ENCODE data around the gene MGMT.
A peak's percentile ranks its signal among the peaks of the same experiment; 100 is the strongest.

MGMT gene

DNA sequence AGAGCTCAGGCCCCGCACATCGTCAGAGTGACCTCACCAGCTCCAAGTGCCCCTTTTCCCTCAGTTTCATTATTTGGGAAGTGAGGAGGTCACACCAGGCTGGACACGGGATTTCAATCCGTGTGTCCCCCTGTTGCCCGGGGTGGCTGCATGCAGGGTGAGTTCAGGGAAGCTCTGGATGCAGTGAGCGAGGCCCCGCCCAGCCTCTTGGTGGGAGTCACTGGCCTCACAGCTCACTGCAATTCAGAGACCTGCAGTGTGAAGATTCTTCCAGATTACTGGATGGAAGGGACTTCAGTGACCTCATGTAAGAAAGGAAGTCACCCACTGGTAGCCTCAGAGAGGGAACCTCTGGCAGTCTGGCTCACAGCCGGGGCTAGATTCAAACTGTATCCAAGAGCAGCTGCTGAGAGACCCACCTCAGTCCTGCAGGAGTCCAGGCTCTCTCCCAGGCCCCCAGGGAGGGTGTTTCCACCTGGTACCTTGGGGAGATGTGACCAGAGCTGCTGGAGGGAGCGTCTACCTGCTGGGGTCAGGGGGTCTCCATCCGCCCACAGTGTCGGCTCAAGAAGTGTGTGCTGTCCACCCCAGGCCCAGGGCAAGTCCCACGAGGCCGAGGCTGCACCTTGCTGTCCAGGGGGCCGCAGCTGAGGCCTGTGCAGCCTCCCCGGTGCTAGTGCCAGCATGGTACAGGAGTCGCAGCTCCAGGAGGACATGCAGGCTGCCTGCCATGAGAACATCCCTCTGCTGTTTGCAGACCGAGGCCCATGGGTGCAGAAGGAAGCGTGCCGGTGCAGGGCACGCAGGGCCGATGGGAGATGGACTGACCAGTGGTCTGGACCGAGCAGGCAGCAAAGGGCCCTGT is 54.4 kb downstream of the MGMT start:
- DNase-seq (ENCODE audit: low spot score) = no peak

DNA sequence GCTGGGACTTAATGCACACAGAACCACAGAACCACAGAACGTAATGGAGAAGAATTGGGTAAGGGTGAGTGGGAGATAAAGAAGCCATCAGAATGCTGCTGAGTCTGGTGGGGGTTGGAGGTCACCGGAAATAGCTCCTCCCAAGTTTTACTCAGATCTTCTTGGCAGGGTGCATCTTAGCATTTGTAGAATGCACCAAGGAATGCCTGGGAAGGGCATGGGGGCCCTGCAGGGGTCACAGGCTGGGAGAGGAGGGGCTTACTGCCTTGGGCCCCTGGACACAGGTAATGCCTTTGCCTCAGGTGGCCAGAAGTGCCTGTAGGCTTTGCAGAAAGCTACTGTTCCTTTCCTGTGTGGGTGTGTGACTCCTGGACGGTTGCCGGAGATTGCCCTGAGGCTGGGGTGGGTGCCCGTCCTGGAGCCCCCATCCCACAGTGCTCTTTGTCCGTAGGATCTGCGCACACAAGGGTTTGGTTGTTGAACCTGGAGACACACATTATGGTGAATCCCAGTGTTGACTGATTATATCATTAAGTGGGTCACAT is 55.1 kb downstream of the MGMT start:
- no peak for DNase-seq (ENCODE audit: low spot score)

DNA sequence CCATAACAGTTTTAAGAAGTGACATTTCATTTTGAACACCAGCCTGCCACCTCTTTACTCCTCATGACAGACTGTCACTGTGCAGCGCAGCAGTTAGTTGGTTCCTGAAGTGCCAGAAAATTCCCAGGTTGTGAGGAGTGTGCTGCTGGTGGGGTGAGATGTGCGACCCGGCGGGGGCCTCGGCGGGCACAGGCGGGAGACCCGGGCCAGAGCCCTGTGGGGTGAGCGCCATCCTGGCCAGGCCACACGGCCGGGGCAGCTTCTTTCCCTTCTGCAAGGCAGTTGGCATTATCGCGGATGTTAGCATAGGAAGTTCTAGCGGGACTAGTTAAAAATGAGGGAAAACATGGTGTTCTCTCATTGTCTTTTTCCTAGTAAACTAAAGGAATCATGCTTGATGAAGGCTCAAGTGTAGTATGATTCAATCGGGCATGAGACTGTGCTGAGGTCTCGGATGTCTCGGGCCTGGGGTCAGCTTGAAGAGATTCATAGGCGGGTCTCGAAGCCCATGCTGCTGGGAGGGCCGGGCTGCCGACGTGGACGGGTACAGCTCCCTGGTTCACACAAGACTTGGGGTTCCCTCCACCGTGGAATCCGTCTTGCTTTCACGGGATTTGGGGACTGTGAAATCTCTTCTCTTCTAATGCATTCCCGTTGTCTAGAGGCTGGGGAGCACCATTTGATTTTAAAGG is 56.1 kb downstream of the MGMT start:
- no peak for DNase-seq (ENCODE audit: low spot score)

DNA sequence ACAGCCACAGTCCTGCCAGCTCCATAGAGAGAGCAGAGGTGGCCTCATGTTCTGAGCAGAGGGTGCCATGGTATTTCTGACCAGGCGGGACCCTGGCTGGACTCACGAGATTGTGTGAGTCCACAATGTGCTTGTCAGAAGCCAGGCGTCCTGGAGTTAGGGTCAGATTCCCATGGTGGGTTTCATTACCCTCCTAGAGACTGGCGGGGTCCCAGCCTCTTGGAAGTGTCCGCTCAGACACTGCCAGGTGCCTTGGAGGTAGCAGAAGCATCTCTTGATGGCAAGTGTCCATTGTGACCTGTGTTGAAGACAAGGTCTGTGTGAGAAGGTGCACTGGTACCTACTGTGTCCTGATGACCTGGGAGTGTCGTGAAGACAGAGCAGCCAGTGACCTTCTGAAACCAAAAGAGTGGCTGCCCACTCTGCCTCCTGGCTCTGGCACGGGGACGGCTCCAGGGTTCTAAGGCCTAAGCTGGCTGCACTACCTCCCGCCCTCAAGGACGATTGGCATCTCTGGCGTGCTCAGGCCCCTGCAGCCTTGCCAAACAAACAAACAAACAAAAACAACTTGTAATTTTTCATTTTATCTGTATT is 56.8 kb downstream of the MGMT start:
- no peak for DNase-seq (ENCODE audit: low spot score)

DNA sequence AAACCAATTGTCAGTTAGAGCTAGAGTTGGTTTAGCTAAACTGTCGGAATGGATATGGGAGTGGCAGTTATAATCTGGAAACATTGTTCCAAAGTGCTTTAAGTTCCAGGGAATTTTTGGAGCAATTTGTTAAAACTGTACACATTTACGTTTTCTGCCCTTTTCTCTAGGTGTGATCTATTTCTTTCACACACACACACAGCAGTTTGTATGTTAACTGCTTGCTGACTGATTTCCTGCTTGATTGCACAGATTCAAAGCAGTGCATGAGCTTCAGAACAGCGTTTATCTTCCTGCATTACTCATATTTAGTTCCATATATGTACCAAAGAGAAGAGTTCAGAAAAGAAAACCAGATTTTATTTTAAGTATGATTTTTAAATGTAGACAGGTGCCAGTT is 57.9 kb downstream of the MGMT start:
- DNase-seq (ENCODE audit: low spot score) = no peak

DNA sequence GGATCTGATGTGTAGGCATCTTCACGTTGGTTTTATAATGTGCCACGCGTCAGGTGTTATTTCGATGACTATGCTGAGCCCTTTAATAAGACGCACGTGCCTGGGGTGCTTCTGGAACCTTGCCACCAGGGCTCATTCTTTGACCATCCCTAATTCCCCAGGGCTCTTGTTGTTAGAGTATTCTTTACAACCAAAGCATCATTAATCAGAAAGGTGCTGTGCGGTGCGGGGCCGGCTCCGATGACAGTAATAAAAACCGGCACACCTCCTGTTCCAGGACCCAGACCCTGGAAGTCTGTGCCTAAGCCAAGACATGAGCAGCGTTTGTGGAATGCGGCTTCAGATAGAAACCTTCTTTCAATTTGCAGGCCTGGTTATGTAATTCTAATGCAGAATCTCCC is 58.4 kb downstream of the MGMT start:
- no peak for DNase-seq (ENCODE audit: low spot score)

DNA sequence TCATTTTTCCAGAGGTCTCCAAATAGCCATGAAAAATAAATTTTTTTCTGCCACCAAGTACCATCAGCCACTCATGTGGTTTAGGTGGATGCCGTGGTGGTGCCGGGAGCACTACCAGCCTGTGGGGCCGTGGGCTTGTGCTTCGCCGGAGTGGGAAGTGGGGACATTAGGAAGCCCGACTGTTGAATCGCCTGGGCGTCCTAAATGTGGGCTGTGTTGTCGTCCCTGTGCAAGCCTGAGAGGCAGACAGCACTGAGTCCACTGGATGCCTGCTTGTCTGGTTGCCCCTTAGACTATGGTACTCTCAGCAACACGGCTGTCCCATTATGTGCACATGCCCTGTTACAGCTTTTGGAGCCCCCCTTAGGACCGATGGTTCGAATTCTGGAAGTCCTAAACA is 59.9 kb downstream of the MGMT start:
- no peak for DNase-seq (ENCODE audit: low spot score)

DNA sequence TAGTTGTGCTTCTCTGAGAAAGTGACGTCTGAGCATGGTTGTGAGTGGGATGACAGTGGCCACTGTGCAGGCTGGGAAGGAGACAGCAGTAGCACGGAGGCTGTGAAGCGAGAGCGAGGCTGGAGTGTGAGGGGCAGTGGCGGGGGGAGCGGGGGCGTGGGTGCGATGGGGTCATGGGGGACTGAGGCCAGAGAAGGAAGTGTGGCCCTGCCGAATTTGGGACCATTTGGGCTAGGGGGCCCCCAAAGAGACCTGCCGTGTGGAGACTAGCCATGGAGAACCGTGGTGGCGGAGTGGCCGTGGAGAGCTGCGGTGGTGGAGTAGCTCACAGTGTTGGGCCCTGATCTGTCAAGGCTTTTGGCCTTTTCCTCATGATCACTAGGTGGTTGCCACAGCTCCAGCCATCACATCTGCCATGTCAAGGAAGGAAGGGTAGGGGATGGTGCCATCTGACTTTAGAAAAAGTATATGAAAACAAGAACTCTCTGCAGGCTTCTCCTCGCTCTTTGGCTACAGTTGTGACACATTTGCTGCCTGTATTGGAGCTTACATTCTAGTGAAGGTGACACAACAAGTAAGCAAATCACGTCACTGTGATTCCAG is 61.4 kb downstream of the MGMT start:
- no peak for DNase-seq (ENCODE audit: low spot score)

DNA sequence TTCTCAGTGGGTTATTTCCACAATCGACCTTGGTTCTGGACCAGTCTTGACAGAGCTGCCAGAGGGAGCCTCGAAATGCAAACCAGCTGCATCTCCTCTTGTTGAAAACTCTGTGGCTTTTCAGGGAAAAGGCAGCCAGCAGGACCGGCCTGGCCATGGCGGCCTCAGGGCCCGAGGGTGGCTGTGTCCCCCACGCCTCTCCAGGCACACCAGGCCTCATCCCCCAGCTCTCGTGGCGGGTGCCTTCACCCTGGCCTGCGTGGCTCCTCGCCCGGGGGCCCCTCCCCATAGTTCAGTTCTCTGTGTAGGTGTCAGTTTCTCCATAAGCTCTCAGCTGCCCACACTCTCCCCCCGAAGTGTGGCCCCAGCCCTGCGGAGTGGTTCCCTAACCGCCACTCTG is 63.5 kb downstream of the MGMT start:
- no peak for DNase-seq (ENCODE audit: low spot score)

DNA sequence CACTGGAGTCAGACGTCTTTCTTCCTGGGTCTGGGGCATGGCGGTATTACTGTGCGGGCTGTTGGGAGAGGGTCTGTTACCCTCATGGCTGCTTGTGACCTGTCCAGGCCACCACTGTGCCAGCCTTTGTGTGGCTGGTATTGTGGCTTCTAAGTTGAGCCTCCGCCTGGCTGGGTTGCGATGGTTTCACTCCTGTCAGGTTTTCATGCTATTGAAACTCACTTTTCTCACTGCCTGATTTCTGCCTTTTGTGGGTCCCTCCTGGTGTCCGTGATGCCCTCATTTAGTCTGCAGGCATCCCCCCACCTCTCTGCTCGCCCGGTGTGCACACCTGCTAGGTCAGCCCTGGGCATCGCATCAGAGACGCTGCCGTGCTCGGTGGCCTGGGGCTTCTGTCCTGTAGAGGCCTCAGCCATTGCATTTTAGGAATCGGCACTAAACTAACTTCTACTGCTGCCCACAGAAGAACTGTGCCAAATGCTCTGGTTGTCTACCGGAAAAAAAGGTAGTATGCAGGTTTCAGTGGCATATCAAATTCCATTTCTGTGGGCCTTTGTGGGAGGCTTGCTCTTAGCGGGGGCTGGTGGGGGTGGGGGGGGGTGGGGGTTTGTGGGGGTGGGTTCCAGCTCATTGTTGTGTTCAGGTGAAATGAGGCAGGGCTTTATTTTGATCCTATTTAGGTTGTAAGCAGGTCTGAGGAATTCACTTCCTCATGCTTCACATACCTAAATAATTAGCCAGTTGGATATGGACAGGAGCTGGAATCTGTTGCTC is 64.3 kb downstream of the MGMT start:
- DNase-seq (ENCODE audit: low spot score) = peak; percentile 43

DNA sequence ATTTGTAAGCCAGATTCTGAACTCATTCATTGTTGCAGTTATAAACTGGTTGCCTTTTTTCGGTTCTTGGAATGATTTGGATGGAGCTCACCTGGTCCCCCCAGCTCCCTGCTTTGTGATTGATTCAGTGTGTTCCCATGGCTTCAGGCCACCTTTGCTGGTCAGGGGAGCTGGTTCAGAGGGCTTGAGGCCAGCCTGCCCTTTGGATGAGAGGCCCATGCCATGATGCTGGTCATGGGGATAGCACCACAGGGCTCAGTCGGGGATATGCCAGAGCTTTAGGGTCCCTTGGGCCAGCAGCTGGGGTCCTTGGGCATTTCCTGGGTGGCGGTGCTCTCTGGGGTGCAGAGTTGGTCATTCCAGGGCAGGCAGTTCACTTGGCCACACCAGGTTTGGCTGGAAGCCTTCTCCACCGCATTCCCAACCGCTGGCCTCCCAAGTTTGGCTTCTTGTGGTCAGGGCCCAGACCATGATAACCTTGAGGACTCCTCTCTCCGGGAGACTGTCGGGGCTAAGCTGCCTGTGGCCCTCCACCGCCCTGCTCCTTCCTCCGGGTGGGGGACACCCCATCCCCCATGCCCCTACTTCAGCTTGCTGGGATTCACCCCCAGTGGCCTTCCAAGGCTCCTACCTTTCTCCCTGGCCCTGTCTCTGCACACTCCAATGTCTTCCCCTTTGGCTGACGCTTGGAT is 65.1 kb downstream of the MGMT start:
- peak; percentile 4 for DNase-seq (ENCODE audit: low spot score)

DNA sequence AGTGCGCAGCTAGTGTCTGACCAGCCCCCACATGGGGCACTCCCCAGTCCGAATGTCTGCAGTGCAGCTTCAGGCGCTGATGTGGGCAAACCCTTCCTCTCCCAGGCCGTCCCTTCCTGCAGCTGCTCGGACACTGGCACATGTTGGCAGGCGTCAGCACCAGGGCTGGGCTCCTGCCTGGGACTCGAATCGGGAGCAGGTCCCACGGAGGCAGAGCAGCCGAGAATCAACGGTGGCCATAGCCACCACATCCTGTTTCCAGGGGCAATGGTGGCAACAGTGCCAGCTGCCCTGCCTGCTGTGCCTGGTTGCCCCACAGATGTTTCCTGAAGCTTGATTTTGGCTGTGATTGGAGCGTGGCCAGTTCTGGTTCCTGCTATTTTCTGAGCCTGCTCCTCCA is 65.8 kb downstream of the MGMT start:
- no peak for DNase-seq (ENCODE audit: low spot score)

DNA sequence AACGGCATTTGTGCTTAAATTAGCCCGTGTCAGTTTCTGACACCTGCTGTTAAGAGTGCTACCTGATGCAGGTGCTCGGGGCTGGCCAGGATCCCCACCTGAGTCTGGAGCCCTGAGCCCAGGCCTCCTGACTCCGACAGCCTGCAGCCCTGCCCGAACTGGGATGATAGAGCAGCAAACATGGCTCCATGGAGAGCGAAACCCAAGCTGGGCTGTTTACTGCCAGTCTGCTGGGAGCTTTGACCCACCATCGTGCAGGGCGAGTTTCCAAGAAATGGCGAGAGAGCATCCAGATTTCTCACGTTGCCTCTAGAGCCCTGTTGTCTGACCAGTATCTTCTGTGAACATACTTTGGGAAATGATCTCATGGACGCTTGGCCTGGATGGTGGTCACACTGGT is 66.2 kb downstream of the MGMT start:
- no peak for DNase-seq (ENCODE audit: low spot score)

DNA sequence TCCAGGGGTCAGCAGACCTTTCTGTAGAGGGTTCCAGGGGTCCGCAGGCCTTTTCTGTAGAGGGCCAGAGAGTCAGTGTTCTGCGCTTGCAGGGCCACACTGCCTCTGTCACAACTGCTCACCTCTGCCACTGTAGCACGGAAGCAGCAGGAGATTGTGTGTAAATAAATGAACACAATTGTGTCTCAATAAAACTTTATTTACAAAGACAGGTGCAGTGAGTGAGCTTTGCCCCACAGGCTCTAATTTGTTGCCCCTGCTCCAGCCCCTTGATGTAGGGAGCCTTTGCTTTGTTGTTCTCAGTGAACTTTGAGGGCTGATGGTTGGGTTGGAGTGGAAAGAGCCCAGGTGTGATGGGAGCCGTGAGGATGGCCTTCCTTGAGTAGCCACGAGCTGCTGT is 67.8 kb downstream of the MGMT start:
- DNase-seq (ENCODE audit: low spot score) = no peak

DNA sequence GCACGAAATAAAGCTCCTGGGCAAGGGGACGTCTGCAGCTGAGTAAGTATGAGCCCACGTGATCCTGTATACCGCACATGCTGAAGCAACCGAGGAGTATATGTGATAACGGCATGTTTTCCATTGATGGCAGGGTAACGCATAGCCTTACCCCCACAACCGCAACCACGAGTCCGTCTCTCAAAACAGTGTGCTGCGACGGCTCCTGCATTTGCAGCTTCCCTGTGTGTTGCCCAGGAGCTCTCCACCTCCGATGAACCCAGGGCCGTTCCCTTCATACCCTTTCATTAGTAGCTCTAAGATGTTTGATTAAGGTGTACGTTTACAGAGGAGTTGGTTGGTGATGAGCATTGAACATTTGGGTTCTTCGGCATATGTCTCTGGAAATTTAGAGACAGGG is 69.3 kb downstream of the MGMT start:
- DNase-seq (ENCODE audit: low spot score) = no peak

DNA sequence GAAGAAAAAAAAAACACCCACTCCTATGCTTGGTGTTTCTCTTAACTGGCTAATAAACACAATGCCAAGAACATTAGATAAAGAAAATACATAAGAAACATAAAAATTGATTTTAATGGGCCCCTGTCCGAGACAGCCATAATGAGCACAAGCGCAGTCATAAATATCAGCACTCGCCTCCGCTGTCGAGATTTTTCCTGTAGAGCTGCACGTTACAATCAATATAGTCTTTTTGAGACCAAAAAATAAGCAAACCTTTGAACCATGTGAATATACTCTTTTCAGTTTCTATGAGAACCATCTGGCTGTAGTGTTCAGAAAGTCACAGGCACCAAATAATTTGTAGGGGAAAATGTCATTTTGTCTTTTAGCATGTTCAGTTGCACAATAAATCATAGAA is 70.1 kb downstream of the MGMT start:
- DNase-seq (ENCODE audit: low spot score) = no peak

DNA sequence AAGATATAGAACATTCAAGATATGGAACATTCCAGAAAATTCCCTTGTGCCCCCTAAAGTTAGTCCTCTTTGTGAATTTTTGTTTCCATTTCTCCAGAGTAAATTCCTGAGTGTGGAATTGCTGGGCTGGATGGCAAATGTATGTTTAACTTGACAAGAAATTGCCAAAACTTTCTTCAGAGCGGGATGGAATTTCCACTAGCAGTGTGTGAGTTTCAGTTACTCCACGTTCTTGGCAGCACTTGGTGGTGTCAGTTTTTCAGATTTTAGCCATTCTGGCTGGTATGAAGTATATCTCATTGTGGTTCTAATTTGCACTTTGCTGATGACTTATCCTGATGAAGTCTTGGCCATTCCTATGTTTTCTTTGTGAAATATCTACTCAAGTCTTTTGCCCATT is 71.2 kb downstream of the MGMT start:
- DNase-seq (ENCODE audit: low spot score) = no peak

DNA sequence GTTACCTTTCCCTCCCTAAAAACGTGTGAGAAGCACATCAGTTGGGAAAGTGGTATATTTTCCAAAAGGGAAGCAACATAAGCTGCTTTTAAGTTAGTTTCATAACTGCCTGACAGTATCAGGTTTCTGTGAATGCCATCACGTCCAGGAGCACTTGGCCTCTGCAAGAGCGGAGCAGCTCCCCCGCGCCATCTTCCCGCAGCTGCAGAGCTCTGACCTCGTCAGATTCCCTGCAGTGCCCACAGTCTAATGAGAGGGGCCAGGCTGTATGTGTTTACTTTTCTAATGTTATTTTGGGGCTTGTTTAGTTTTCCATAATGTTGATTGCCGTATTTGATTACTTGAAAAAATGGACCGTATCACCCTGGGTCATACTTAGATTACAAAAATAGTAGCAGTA is 74.2 kb downstream of the MGMT start:
- DNase-seq (ENCODE audit: low spot score) = no peak

DNA sequence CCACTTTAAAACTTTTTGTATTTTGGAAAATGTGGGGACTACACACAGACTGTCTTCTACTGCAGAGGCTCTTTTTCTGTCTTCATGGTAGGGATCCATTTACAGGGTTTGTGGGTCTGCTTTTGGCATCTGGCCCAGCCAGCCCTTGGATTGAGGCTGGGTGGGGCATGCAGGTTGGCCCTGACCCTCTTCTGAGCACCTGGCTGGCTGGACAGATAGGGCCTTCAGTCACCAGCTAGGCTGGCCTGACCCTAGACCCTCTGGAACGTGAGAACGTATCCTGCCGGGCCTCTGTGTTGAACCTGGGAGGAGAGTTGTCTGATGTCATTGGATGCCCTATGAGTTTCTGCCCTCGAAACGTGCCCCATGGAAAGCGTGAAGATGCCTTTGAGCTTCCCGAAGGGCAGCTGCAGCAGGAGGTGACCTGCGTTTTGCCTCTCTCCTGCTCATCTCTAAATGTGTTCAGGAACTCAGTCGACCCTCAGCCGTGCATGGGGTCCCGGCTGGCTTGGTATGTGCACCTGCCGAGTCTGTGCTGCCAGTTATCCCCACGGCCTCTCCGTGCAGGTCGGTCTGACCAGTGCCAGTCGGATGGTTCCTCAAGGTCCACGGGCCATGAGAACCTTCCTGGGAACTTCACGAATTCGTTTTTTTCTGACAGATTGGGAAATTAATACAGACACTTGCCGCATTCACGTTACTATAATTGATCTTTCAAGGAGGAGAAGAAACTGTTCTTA is 74.9 kb downstream of the MGMT start:
- DNase-seq (ENCODE audit: low spot score) = no peak

DNA sequence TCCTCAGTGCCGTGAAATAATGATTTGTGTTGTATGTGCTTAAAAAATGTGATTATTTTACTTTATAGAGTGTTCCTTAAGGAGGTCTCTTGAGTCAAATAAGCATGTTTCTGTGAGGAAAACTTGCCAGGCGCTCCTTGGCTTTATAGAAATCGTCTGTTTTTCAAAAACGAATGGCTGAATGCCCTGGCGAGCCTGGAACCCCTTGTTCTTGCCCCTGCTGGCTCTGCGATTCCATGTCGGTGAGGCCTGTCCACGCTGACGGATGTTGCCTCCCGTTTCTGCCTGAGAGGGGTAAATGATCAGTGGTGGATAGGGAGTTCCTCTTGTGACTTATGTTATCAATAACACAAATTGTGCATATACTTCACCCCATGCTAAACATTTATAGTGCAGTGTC is 75.5 kb downstream of the MGMT start:
- DNase-seq (ENCODE audit: low spot score) = no peak

All from LoVo (cell line).